HG03575 (cell line): ENCODE data around the gene DNAL4.

Source experiments
- ATAC-seq: cut with Tn5 transposase; IDR thresholded peaks from one replicate; pipeline ENCODE4 v1.9.1; 2021; ENCODE audit not compliant: unreplicated experiment, insufficient number of reproducible peaks, low FRiP score; ENCODE audit errors: extremely low read depth

DNAL4 gene

GRCh38 chr22:38748487-38749136 lies 45.3 kb downstream of the DNAL4 start:
- no peak for ATAC-seq

GRCh38 chr22:38745676-38746460 lies 48.1 kb downstream of the DNAL4 start:
- ATAC-seq: no peak

DNA sequence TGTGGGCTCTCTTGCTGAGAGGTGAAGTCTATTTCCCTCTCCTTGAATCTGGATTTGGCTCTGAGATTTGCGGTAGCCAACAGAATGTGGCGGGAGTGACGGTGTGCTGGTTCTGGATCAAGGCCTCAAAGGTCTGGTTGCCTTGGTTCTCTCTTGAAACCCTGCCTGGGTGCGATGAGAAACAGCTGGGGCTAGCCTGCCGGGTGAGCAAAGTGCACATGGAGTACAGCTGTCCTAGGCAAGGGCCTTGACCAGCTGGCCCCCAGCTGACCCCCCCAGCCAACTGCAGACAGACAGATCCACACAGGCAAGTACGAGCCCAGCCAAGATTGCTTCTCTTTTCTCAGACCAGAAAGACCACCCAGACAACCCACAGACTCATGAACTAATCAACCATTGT lies 49.0 kb downstream of the DNAL4 start:
- no peak for ATAC-seq

- ATAC-seq: no peak
Observed at GRCh38 chr22:38742176-38742942, 51.6 kb downstream of the DNAL4 start.

DNA sequence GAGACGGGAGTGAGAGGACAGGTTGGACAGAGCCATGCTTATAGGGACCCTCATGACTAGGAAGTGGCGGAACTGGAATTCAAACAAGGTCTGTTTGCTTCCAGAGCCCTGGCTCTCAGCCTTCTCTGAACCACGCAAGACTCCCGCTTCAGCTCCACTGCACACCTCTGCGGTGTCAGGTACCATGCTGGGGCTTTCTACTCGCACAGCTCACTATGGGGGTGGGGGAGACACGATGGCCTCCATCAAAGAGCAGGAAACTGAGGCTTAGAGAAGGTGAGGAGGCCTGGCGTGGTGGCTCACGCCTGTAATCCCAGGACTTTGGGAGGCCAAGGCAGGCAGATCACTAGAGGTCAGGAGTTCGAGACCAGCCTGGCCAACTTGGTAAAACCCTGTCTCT lies 52.4 kb downstream of the DNAL4 start:
- no peak for ATAC-seq

DNA sequence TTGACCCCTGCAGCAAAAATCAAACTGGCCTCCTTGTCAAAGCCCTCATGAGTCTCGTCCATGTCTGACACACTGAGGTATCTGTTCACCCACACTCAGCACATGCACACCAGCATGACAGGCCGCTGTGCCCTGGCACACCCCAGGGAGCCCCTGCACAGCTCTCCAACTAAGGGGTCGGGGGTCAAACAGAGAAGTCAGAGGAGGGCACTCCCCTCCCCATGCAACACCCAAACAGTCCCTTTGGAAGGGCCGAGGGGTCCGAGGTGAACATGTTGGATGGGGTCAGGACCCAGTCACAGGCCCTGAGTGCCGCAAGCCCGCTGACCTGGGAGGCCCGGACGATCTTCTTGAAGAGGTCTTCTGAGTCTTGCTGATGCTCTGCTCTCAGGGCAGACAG lies 52.8 kb downstream of the DNAL4 start:
- no peak for ATAC-seq

DNA sequence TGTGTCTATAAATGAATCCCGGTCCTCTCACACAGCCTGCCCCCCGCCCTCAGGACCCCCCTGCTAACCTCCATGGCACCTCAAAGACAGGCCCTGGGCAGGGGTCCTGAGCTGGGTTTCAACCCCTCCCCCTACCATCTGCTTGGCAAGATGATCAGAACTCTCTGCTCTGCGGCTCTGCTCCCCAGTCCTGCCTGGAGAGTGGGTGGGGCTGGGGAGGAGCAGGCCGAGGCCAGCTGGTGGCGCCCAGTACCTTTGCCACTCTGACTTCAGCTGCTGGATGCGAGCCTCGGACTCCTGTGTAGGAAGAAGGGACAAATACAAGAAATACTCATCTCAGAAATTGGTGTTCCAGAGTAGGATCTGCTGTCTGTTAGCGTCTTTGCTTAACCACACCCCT lies 53.2 kb downstream of the DNAL4 start:
- no peak for ATAC-seq

GRCh38 chr22:38740116-38740723 lies 53.7 kb downstream of the DNAL4 start:
- ATAC-seq: no peak

DNA sequence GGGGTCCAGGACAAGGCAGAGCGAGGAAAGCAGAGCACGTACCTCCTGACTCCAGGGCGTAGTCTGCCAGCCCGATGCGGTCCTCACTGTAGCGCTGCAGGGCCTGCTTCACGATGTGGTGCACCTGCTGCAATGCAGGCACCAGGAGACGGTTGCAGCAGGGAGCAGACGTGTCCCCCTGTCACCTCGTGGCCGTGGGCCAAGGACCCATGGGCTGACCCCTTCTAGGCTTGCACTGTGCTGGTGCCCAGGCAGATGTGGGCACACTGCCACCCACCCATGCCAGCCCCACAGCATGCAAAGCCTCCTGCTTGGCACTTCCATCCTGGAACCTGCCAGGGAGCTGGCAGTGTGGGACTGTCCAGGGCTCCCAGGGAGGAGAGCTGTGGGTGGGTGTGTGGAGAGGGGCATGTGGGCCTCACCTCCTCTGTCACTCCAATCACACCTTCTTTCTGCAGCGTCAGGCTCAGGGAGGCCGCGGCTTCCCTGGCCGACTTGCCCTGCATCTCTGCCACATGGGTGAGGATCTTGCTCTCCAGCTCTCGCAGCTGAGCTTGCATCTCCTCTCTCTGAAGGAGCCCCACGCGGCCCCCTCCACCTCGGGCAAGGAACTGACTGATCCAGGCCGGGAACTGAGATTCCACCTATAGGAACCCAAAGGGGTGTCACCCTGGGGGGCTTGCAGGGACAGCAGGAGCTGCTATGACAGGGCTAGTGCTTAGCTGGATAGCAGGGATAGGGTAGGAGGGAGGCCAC lies 54.5 kb downstream of the DNAL4 start:
- no peak for ATAC-seq

GRCh38 chr22:38738475-38739070 lies 55.4 kb downstream of the DNAL4 start:
- ATAC-seq: no peak

GRCh38 chr22:38737302-38738060 lies 56.5 kb downstream of the DNAL4 start:
- ATAC-seq: no peak

GRCh38 chr22:38736257-38736570 lies 57.7 kb downstream of the DNAL4 start:
- no peak for ATAC-seq

GRCh38 chr22:38735465-38736256 lies 58.3 kb downstream of the DNAL4 start:
- ATAC-seq: no peak

DNA sequence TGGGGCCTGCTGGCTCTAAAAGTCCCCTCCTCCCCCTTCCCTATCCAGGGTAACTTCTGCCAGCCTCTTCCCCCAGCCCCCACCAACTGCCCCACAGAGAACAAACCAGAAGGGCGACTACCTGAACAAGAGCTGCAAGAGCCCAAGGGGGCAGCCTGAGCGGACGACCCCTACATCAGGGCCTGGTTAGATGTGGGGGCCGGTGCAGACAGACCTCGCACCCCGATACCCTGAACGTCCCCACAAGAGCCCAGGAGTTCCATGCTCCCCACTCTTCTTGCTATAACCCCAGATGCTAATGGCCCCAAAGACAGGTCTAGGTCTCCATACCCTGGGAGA lies 58.8 kb downstream of the DNAL4 start:
- no peak for ATAC-seq

- no peak for ATAC-seq
Observed at GRCh38 chr22:38734421-38735100, 59.4 kb downstream of the DNAL4 start.

GRCh38 chr22:38733724-38734381 lies 60.1 kb downstream of the DNAL4 start:
- ATAC-seq: no peak
